ENCODE measurements around the gene DDA1. TPM values are rescaled to one million over a fixed set of nuclear protein-coding genes. Genes with fewer than 3 reads are reported as not detected.

Gene DDA1
- total and polyA plus RNA-seq, 9 of the 15 experiments (the other 6 are each of a cell fraction or from before 2014, with no cell fraction given), result 1.4 to 83.8 (median 33.8) TPM

DNA sequence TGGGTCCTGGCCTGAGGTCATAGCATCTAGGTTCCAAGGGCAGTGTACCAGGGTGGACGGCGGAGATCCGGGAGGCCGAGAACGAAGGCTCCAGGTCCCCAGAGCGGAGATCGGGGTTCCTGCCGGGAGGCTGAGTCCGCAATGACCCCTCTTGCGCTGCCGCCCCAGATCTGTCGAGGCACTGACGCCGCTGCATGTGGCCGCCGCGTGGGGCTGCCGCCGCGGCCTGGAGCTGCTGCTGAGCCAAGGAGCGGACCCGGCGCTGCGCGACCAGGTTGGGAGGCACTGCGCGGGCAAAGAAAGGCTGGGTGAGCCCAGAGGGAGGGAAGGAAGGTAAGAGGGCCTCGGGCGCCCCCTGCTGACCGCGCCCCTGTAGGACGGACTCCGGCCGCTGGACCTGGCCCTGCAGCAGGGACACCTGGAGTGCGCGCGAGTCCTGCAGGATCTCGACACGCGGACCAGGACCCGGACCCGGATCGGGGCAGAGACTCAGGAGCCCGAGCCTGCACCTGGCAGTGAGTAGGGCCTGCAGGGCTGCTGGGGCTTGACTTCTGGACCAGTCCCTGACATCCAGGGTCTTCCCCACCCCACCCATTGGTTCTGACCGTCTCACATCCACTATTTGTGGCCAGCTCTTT lies 26.8 kb upstream of the DDA1 start (continued):
- TF ChIP-seq, protein P1, sequence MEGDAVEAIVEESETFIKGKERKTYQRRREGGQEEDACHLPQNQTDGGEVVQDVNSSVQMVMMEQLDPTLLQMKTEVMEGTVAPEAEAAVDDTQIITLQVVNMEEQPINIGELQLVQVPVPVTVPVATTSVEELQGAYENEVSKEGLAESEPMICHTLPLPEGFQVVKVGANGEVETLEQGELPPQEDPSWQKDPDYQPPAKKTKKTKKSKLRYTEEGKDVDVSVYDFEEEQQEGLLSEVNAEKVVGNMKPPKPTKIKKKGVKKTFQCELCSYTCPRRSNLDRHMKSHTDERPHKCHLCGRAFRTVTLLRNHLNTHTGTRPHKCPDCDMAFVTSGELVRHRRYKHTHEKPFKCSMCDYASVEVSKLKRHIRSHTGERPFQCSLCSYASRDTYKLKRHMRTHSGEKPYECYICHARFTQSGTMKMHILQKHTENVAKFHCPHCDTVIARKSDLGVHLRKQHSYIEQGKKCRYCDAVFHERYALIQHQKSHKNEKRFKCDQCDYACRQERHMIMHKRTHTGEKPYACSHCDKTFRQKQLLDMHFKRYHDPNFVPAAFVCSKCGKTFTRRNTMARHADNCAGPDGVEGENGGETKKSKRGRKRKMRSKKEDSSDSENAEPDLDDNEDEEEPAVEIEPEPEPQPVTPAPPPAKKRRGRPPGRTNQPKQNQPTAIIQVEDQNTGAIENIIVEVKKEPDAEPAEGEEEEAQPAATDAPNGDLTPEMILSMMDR (IDR thresholded peaks at IDR 0.05 in 2 of 3, conservative IDR thresholded peaks at IDR 0.05 in 1 of 3; ENCODE audit: insufficient read depth in 2 of 3, low read depth in 1 of 3, low read length in 3 of 3), result peak; percentile 88 to 95 (median 94)
- TF ChIP-seq HOXB6 (CRISPR knock-in tag; IDR thresholded peaks at IDR 0.05; ENCODE audit: borderline replicate concordance) (no peak), HNRNPL (IDR thresholded peaks at IDR 0.05; ENCODE audit: low read depth, low read length) (peak; percentile 98), CBX1 (IDR thresholded peaks at IDR 0.05; ENCODE audit: low read depth) (peak; percentile 32; the same call in 1 of the 2 replicates)
- TF ChIP-seq, protein P2, sequence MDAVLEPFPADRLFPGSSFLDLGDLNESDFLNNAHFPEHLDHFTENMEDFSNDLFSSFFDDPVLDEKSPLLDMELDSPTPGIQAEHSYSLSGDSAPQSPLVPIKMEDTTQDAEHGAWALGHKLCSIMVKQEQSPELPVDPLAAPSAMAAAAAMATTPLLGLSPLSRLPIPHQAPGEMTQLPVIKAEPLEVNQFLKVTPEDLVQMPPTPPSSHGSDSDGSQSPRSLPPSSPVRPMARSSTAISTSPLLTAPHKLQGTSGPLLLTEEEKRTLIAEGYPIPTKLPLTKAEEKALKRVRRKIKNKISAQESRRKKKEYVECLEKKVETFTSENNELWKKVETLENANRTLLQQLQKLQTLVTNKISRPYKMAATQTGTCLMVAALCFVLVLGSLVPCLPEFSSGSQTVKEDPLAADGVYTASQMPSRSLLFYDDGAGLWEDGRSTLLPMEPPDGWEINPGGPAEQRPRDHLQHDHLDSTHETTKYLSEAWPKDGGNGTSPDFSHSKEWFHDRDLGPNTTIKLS (IDR thresholded peaks at IDR 0.05; ENCODE audit: borderline replicate concordance, low read depth), result no peak
- TF ChIP-seq, protein P3, sequence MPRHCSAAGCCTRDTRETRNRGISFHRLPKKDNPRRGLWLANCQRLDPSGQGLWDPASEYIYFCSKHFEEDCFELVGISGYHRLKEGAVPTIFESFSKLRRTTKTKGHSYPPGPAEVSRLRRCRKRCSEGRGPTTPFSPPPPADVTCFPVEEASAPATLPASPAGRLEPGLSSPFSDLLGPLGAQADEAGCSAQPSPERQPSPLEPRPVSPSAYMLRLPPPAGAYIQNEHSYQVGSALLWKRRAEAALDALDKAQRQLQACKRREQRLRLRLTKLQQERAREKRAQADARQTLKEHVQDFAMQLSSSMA (CRISPR knock-in tag; IDR thresholded peaks at IDR 0.05), result no peak

Measured in K562 (cell line).